ENCODE measurements around the gene CLMN. TPM values are rescaled to one million over a fixed set of nuclear protein-coding genes. Genes with fewer than 3 reads are reported as not detected.

CLMN gene
- total and polyA plus RNA-seq, 2 donors (not counting 3 experiments of a cell fraction or from before 2014, with no cell fraction given): 0.72 to 9.6 TPM

DNA sequence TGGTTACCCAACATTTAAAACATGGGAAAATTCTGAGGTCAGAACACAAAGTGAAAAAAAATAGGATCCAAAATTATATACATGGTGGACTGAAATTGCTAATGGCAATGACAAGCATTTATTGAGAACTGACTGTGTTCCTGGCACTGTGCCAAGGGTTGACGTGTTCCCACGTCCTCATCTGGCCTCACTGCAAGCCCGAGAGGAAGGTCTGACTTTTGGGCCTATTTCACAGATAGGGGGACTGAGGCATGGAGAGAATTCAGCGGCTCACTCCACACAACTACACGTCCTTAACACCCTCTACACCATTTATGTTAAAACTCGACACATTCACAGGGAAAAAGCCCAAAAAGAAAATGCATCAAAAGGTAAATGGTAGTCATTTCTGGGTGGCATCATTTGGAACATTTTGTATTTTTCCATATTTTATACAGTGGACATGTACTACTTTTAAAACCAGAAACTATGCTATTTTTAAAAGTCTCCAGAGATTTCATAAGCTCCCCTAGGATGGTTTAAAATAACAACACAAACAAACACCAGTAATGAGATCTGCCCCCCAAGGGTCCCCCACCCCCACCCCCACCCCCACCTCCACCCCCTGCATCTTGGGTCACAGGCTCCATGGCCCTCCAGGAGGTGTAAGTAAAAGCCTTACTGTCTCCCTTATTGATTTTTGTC, 27.7 kb downstream of the CLMN start:
- dilution Hi-C loops (cut with MboI; ENCODE audit: extremely low pct_ligation_motif_present, low sequenced_read_pairs): no loop called here
- Histone ChIP-seq H3K27ac (ENCODE audit: insufficient read depth, low read depth, low read length) (peak overlapping the region; percentile 20), H3K9me3 (replicated peaks; ENCODE audit: control insufficient read depth, insufficient read depth, low read length) (no peaks in the 10 kb centered on the region), H3K36me3 (ENCODE audit: control insufficient read depth in 2 of 2, extremely low read depth in 1 of 2, insufficient read depth in 2 of 2, low read length in 2 of 2) (no peaks in the 10 kb centered on the region), H3K9ac (replicated peaks; ENCODE audit: extremely low read depth, insufficient read depth, low read length) (peak overlapping the region; percentile 14), H2AFZ (ENCODE audit: low read depth, low read length) (no peak overlapping the region), H3K4me3 (replicated peaks in 1 of 3; ENCODE audit: insufficient read depth in 1 of 3, low read depth in 1 of 3, low read length in 3 of 3) (no peak overlapping the region), H3K4me2 (ENCODE audit: insufficient read depth, low read length) (peak overlapping the region; percentile 30), H3K4me1 (ENCODE audit: control insufficient read depth, extremely low read depth, insufficient read depth, low read length) (peaks cover 13% of the 10 kb centered on the region), H4K20me1 (replicated peaks; ENCODE audit: control insufficient read depth, extremely low read depth, insufficient read depth, low read length) (no peaks in the 10 kb centered on the region), H3K79me2 (ENCODE audit: control insufficient read depth, insufficient read depth, low read length) (no peaks in the 10 kb centered on the region), H3K9me1 (replicated peaks; ENCODE audit: control insufficient read depth, extremely low read depth, insufficient read depth, low read length) (no peaks in the 10 kb centered on the region), H3K27me3 (ENCODE audit: control insufficient read depth in 2 of 2, insufficient read depth in 2 of 2, low read length in 2 of 2) (no peaks in the 10 kb centered on the region)
- TF ChIP-seq CTCF (IDR thresholded peaks at IDR 0.05; ENCODE audit: extremely low read depth in 1 of 2, insufficient read depth in 1 of 2, low read depth in 1 of 2, low read length in 2 of 2): no peak
- intact Hi-C loops (cut with micrococcal nuclease): loop anchor here (1.0 kb wide), 1 partner anchor 27 kb away; no protein-coding TSS in a partner anchor
- FAIRE-seq (peak; percentile 86), DNase-seq (ENCODE audit: low read depth, low spot score) (peak; percentile 62)
- no TSS peak for BruUV-seq (replicated peaks)
- CTCF ChIA-PET: interaction anchor here (1.5 kb wide), 1 partner anchor 70 kb away, joined by 5 read pairs; no protein-coding TSS in a partner anchor
- POLR2A ChIA-PET: interaction anchor here (0.7 kb wide), 1 partner anchor 8 kb away, joined by 3 read pairs; no protein-coding TSS in a partner anchor

GRCh38 chr14:95290871-95291431, 28.8 kb downstream of the CLMN start:
- POLR2A ChIA-PET: interaction anchor here (0.5 kb wide), 1 partner anchor 88 kb away, joined by 3 read pairs; no protein-coding TSS in a partner anchor
- Histone ChIP-seq H3K4me3 (replicated peaks in 1 of 3; ENCODE audit: insufficient read depth in 1 of 3, low read depth in 1 of 3, low read length in 3 of 3) (no peak overlapping the region), H3K79me2 (ENCODE audit: control insufficient read depth, insufficient read depth, low read length) (no peaks in the 10 kb centered on the region), H2AFZ (ENCODE audit: low read depth, low read length) (no peak overlapping the region), H3K9me3 (replicated peaks; ENCODE audit: control insufficient read depth, insufficient read depth, low read length) (no peaks in the 10 kb centered on the region), H3K4me1 (ENCODE audit: control insufficient read depth, extremely low read depth, insufficient read depth, low read length) (peaks cover 13% of the 10 kb centered on the region), H3K27ac (ENCODE audit: insufficient read depth, low read depth, low read length) (no peak overlapping the region), H3K9ac (replicated peaks; ENCODE audit: extremely low read depth, insufficient read depth, low read length) (peak overlapping the region; percentile 14), H3K9me1 (replicated peaks; ENCODE audit: control insufficient read depth, extremely low read depth, insufficient read depth, low read length) (no peaks in the 10 kb centered on the region), H3K36me3 (ENCODE audit: control insufficient read depth in 2 of 2, extremely low read depth in 1 of 2, insufficient read depth in 2 of 2, low read length in 2 of 2) (no peaks in the 10 kb centered on the region), H4K20me1 (replicated peaks; ENCODE audit: control insufficient read depth, extremely low read depth, insufficient read depth, low read length) (no peaks in the 10 kb centered on the region), H3K27me3 (ENCODE audit: control insufficient read depth in 2 of 2, insufficient read depth in 2 of 2, low read length in 2 of 2) (no peaks in the 10 kb centered on the region), H3K4me2 (ENCODE audit: insufficient read depth, low read length) (no peak overlapping the region)
- intact Hi-C loops (cut with micrococcal nuclease): loop anchor here (1.0 kb wide), 1 partner anchor 26 kb away; no protein-coding TSS in a partner anchor
- FAIRE-seq (no peak), DNase-seq (ENCODE audit: low read depth, low spot score) (peak; percentile 47)
- no TSS peak for BruUV-seq (replicated peaks)
- TF ChIP-seq POLR2A (IDR thresholded peaks at IDR 0.05; ENCODE audit: low read depth, low read length) (no peak), JUN (IDR thresholded peaks at IDR 0.05; ENCODE audit: borderline replicate concordance, insufficient read depth, insufficient read length, low read depth) (no peak), POLR2AphosphoS5 (IDR thresholded peaks at IDR 0.05; ENCODE audit: insufficient read depth, low read depth, low read length) (no peak), CTCF (IDR thresholded peaks at IDR 0.05; ENCODE audit: extremely low read depth in 1 of 2, insufficient read depth in 1 of 2, low read depth in 1 of 2, low read length in 2 of 2) (no peak), EZH2 (IDR thresholded peaks at IDR 0.05; ENCODE audit: borderline replicate concordance, low read depth, low read length, severe bottlenecking) (no peak), FOS (IDR thresholded peaks at IDR 0.05; ENCODE audit: borderline replicate concordance, insufficient read depth, low read length) (no peak), GATA2 (IDR thresholded peaks at IDR 0.05; ENCODE audit: insufficient read depth, insufficient read length, low read depth, low read length) (no peak), MYC (IDR thresholded peaks at IDR 0.05; ENCODE audit: low read depth, low read length) (no peak)
- TF ChIP-seq, protein P1, sequence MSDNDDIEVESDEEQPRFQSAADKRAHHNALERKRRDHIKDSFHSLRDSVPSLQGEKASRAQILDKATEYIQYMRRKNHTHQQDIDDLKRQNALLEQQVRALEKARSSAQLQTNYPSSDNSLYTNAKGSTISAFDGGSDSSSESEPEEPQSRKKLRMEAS (IDR thresholded peaks at IDR 0.05; ENCODE audit: insufficient read depth, insufficient read length): no peak
- CTCF ChIA-PET: interaction anchor here (0.9 to 1.5 kb wide), 2 partner anchors 9 to 71 kb away, joined by 5 read pairs; no protein-coding TSS in a partner anchor
- dilution Hi-C loops (cut with MboI; ENCODE audit: extremely low pct_ligation_motif_present, low sequenced_read_pairs): no loop called here
